Measurements from ENCODE around the gene WTAP. TPM values are rescaled to one million over a fixed set of nuclear protein-coding genes. Genes with fewer than 3 reads are reported as not detected.

The WTAP gene
- total RNA-seq, 1 experiment from 2014 or later = 114 TPM

DNA sequence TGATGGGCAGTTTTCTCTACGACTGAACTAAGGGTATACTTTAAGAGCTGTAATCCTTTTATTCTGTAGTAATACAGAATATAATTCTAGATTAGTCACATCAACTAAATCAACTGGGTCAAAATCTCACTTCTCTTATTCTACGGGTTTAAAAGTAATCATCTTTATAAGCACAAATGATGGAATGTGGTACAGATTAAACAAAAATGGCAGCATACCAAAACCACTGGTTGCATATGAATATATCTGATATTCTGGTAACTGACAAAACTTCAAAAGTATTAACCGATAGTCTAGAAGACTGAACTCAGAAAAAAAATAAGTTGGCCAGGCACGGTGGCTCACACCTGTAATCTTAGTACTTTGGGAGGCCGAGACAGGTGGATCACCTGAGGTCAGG is 41.3 kb upstream of the WTAP start:
- intact Hi-C loops (cut with micrococcal nuclease; ENCODE audit: unreplicated experiment) = no loop called here
- TF ChIP-seq, protein P1, sequence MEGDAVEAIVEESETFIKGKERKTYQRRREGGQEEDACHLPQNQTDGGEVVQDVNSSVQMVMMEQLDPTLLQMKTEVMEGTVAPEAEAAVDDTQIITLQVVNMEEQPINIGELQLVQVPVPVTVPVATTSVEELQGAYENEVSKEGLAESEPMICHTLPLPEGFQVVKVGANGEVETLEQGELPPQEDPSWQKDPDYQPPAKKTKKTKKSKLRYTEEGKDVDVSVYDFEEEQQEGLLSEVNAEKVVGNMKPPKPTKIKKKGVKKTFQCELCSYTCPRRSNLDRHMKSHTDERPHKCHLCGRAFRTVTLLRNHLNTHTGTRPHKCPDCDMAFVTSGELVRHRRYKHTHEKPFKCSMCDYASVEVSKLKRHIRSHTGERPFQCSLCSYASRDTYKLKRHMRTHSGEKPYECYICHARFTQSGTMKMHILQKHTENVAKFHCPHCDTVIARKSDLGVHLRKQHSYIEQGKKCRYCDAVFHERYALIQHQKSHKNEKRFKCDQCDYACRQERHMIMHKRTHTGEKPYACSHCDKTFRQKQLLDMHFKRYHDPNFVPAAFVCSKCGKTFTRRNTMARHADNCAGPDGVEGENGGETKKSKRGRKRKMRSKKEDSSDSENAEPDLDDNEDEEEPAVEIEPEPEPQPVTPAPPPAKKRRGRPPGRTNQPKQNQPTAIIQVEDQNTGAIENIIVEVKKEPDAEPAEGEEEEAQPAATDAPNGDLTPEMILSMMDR (IDR thresholded peaks at IDR 0.05; ENCODE audit: insufficient read depth in 1 of 2, low read depth in 1 of 2, low read length in 1 of 2, severe bottlenecking in 1 of 2, unreplicated experiment in 1 of 2) = no peak
- Histone ChIP-seq H3K9me3 (no peaks in the 10 kb centered on the region), H3K4me1 (no peaks in the 10 kb centered on the region), H3K36me3 (ENCODE audit: control insufficient read depth, insufficient read depth, low read length) (peaks cover 3% of the 10 kb centered on the region), H3K27me3 (replicated peaks; ENCODE audit: control insufficient read depth, insufficient read depth, low read length) (no peaks in the 10 kb centered on the region), H3K4me3 (ENCODE audit: low read depth, low read length) (no peak overlapping the region)
- DNase-seq = no peak
- peaks cover 59% of the 10 kb centered on the region for H3K36me3 Mint-ChIP-seq (ENCODE audit: insufficient read depth, unreplicated experiment)
- H3K4me1 Mint-ChIP-seq (ENCODE audit: low read depth, unreplicated experiment) = peaks cover 2% of the 10 kb centered on the region
- ChIA-PET POLR2A (no interaction called here), CTCF (no interaction called here)
- H3K27me3 Mint-ChIP-seq (ENCODE audit: insufficient read depth, unreplicated experiment) = no peaks in the 10 kb centered on the region
- no TSS peak for BruUV-seq (replicated peaks)
- no peaks in the 10 kb centered on the region for H3K9me3 Mint-ChIP-seq (ENCODE audit: unreplicated experiment)
- no peak overlapping the region for H3K4me3 Mint-ChIP-seq (ENCODE audit: unreplicated experiment)
- no peak overlapping the region for H3K27ac Mint-ChIP-seq (ENCODE audit: unreplicated experiment)

- ChIA-PET CTCF (no interaction called here), POLR2A (no interaction called here)
- no peaks in the 10 kb centered on the region for H3K27me3 ChIP-seq (replicated peaks; ENCODE audit: control insufficient read depth, insufficient read depth, low read length)
- intact Hi-C loops (cut with micrococcal nuclease; ENCODE audit: unreplicated experiment) = no loop called here
- H3K4me3 ChIP-seq (ENCODE audit: low read depth, low read length) = no peak overlapping the region
- peaks cover 3% of the 10 kb centered on the region for H3K36me3 ChIP-seq (ENCODE audit: control insufficient read depth, insufficient read depth, low read length)
- Mint-ChIP-seq H3K27me3 (ENCODE audit: insufficient read depth, unreplicated experiment) (no peaks in the 10 kb centered on the region), H3K4me3 (ENCODE audit: unreplicated experiment) (no peak overlapping the region), H3K9me3 (ENCODE audit: unreplicated experiment) (no peaks in the 10 kb centered on the region), H3K27ac (ENCODE audit: unreplicated experiment) (no peak overlapping the region), H3K36me3 (ENCODE audit: insufficient read depth, unreplicated experiment) (peaks cover 58% of the 10 kb centered on the region), H3K4me1 (ENCODE audit: low read depth, unreplicated experiment) (peaks cover 8% of the 10 kb centered on the region)
- no peak for DNase-seq
- TF ChIP-seq, protein P1 (IDR thresholded peaks at IDR 0.05; ENCODE audit: insufficient read depth in 1 of 2, low read depth in 1 of 2, low read length in 1 of 2, severe bottlenecking in 1 of 2, unreplicated experiment in 1 of 2) = no peak
- no TSS peak for BruUV-seq (replicated peaks)
- no peaks in the 10 kb centered on the region for H3K9me3 ChIP-seq
- H3K4me1 ChIP-seq = no peaks in the 10 kb centered on the region
Observed at GRCh38 chr6:159686703-159687102, 40.6 kb upstream of the WTAP start.

GRCh38 chr6:159687341-159687740 is 40.0 kb upstream of the WTAP start:
- Mint-ChIP-seq H3K4me1 (ENCODE audit: low read depth, unreplicated experiment) (peaks cover 8% of the 10 kb centered on the region), H3K9me3 (ENCODE audit: unreplicated experiment) (no peaks in the 10 kb centered on the region), H3K27me3 (ENCODE audit: insufficient read depth, unreplicated experiment) (no peaks in the 10 kb centered on the region), H3K36me3 (ENCODE audit: insufficient read depth, unreplicated experiment) (peaks cover 63% of the 10 kb centered on the region), H3K27ac (ENCODE audit: unreplicated experiment) (no peak overlapping the region), H3K4me3 (ENCODE audit: unreplicated experiment) (no peak overlapping the region)
- TF ChIP-seq, protein P1 (IDR thresholded peaks at IDR 0.05; ENCODE audit: insufficient read depth in 1 of 2, low read depth in 1 of 2, low read length in 1 of 2, severe bottlenecking in 1 of 2, unreplicated experiment in 1 of 2) = peak in 1 of 2 experiments; percentile 11
- Histone ChIP-seq H3K27me3 (replicated peaks; ENCODE audit: control insufficient read depth, insufficient read depth, low read length) (no peaks in the 10 kb centered on the region), H3K4me1 (no peaks in the 10 kb centered on the region), H3K4me3 (ENCODE audit: low read depth, low read length) (no peak overlapping the region), H3K9me3 (no peaks in the 10 kb centered on the region), H3K36me3 (ENCODE audit: control insufficient read depth, insufficient read depth, low read length) (peaks cover 3% of the 10 kb centered on the region)
- CTCF ChIA-PET = no interaction called here
- no TSS peak for BruUV-seq (replicated peaks)
- POLR2A ChIA-PET = interaction anchor here (0.6 kb wide), 1 partner anchor 67 kb away, joined by 3 read pairs; no protein-coding TSS in a partner anchor
- intact Hi-C loops (cut with micrococcal nuclease; ENCODE audit: unreplicated experiment) = no loop called here
- no peak for DNase-seq

Measured in Caco-2 (cell line).